Urothelium cell line (cell line): ENCODE results near the gene PANK2.

Experiments used
- DNase-seq: peaks from one replicate; pipeline ENCODE4 v3.0.0; 2011; ENCODE audit warnings: low spot score, mixed read lengths
- FAIRE-seq: peaks from 2 replicates; lab custom pipeline; 2011; peaks lifted over from hg19 to GRCh38; lab: Jason Lieb, UNC

The PANK2 gene

DNA sequence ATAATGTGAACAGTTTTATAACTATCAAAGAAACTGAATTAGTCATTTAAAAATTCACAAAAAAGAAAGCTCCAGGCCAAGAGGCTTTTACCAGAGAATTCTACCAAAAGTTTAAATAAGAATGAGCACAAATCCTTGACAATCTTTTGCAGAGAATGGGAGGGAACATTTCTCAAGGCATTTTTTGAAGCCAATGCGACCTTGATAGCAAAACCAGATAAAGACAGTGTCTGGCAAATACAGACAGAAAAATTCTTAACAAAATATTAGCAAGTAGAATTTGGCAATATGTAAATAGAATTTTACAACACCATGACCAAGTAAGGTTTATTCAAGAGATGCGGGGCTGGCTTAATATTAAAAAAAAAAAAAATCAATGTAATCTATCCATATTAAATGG is 84.5 kb downstream of the PANK2 start:
- FAIRE-seq: no peak
- DNase-seq: no peak

DNA sequence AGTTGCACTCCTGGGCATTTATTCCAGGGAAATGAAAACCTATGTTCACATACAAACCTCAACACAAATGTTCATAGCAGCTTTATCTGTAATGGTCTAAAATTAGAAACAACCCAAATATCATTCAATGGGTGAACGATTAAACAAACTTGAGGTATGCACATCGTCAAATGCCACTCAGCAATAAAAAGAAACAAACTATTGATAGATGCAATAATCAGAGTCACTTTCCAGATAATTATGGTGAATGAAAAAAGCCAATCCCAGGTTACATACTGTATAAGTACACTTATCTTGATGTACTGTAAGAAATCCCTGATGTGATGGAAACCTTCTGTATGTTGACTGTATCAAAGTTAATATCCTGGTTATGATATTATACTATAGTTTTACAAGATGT is 87.3 kb downstream of the PANK2 start:
- FAIRE-seq (no peak), DNase-seq (no peak)
